GM21825 (cell line): Measurements from ENCODE around the gene PCID2.

Experiments
- ATAC-seq: cut with Tn5 transposase; IDR thresholded peaks from one replicate; pipeline ENCODE4 v1.9.1; 2021; ENCODE audit warnings: mild to moderate bottlenecking, moderate library complexity; ENCODE audit not compliant: unreplicated experiment

The PCID2 gene

DNA sequence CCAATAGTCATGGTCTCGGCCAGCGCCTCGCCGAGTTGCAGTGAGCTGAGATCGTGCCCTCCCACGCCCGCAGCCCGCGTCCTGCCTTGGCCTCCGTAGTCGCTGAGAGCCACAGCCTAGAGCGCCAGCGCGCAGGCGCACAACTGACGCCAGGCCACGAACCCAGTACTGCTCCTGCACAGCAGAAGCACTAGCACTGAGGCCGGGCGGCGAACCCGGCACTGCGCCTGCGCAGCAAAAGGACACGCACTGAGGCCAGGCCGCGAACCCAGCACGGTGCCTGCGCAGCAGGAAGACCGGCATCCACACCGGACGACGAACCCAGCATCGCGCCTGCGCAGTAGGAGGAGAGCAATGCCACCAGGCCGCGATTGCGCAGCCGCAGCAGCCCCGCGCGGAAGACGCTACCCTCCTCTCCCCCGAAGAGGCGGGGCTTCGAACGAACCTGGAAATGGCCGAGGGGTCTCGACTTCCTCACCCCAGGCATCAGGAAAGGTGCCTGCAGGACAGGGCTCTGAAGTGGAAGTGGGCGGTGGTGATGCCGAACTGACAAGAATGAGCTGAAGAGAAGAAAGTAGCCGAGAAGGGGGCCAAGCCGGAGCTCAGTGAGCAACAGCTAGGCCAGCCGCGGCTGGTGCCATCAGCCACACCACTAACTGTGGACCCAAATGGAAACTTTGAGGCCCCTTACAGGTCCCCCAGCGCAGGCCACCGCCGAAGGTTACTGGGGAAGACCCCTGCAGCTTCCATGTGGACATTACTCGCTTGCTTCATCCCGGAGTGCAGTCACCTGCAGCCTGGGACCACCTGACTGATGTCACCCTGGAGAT lies 78.3 kb downstream of the PCID2 start:
- ATAC-seq: no peak

DNA sequence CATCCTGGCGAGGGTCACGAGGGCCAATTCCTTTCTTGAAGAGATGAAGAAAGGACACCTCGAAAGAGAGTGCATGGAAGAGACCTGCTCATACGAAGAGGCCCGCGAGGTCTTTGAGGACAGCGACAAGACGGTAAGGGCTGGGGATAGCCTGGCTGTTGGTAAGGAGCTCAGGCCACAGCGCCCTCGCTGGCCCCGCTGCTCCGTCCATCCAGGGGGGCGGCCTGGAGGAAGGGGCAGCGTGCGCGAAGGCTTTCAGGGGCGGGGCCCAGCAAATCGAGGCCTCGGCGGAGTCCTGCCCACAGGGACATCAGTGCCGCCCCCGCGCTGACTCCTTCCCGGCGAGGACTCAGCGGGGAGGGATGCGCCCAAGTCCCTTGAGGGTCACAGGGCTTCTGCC lies 79.0 kb downstream of the PCID2 start:
- ATAC-seq: no peak
